ENCODE data around the gene LIPT2.

GRCh38 chr11:74465291-74465708, 28.2 kb downstream of the LIPT2 start:
- TF ChIP-seq CTCF (conservative IDR thresholded peaks at IDR 0.05) (no peak), EZH2 (IDR thresholded peaks at IDR 0.05; ENCODE audit: low read depth) (no peak)
